Measurements from ENCODE around the gene XCL2.
"Not testable (repeated sequence)": the region's sequence is repeated elsewhere in the genome, so short reads cannot be mapped to it uniquely, and the experiment has no call there.

Gene XCL2

DNA sequence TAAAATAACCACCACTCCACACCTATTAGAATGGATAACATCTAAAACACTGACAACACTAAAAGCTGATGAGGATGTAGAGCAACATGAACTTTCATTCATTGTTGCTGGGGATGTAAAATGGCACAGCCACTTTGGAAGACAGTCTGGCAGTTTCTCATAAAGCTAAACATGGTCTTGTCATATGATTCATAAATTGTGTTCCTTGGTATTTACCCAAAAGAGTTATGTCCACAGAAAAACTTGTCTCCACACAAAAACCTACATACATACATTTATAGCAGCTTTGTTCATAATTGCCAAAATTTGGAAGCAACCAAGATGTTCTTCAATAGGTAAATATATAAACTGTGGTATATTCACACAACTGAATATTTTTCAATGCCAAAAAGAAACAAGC is 16.6 kb upstream of the XCL2 start:
- no peak for DNase-seq

DNA sequence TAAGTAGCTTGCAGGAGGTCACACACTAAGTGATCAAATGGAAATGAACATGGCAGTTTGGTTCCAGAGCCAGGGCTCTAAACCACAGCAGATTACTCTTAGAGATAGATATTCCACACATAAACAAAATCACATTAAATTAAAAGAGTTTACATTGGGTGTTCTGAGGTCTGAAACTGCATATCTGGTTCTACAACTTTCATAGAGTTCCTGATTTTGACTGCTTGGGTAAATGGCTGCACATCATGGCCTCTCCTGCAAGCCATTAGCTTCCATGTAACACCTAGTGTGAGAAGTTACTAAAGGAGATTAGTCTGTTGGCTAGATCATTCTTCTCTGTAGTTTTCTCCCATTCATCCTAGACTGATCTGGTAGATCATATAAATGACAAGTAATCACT is 12.8 kb upstream of the XCL2 start:
- DNase-seq = no peak

DNA sequence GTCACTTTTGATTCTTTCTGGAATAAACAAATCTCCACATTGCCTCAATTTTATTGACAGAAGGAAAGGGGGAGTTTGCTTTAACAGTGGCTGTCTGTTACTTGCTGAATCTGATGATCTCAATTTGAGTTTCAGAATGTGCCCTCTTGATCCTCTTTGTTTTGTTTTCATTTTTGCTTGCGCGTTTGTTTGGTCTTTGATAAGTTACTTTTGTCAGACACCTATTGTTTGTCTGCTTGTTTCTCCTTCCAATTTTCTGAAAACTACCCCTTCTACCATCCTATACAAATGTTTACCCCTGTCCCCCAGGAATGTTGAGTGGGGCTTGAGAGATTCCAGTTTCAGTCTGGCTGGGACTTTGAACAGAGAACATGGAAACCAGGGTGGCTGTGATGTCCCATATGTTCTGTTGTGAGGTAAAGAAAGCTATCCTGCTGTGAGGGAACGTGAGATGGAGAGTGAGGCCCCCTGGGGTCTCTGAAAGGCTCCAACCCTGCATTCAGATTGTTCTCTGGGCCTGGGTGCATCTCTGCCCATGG is 11.8 kb upstream of the XCL2 start:
- no peak for DNase-seq

DNA sequence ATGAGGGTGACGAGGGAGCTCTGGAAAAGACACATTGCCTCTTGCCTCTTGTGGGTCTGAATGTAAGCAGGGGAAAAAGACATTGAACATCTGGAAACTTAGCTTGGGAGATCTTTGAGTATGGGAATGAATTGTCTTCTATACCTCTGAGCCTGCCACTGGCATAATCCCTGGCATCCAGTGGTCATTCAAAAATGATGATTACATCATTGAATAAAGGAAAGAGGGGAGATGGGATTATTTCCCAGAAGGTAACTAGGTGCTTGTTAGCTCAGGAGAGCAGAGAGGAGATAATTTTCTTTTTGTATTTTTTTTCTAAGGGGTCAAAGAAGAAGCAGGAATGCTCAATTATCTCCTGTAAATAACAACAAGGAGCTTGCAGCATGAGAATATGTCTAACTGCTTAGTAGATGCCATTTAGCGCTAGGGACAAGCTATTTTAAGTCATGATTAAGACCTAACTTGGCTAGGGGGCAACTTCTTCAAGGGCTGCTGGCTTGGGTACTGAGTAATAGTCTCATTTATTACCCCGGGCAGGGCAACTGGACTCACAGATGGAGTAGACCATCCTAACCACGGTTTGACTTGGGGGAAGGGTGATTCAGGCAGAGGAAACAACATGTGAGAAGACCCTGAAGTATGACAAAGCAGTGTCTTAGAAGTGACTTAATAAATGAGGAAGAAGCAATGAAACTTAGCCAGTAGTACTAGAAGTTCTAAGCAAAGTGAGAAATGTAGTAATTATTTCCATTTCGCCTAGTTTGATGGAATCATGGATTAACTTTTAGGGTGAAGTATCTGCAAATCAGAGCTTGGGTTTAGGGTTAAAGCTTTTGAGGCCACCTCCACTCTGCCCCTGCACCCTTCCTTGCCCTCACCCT is 11.0 kb upstream of the XCL2 start:
- no peak for DNase-seq

DNA sequence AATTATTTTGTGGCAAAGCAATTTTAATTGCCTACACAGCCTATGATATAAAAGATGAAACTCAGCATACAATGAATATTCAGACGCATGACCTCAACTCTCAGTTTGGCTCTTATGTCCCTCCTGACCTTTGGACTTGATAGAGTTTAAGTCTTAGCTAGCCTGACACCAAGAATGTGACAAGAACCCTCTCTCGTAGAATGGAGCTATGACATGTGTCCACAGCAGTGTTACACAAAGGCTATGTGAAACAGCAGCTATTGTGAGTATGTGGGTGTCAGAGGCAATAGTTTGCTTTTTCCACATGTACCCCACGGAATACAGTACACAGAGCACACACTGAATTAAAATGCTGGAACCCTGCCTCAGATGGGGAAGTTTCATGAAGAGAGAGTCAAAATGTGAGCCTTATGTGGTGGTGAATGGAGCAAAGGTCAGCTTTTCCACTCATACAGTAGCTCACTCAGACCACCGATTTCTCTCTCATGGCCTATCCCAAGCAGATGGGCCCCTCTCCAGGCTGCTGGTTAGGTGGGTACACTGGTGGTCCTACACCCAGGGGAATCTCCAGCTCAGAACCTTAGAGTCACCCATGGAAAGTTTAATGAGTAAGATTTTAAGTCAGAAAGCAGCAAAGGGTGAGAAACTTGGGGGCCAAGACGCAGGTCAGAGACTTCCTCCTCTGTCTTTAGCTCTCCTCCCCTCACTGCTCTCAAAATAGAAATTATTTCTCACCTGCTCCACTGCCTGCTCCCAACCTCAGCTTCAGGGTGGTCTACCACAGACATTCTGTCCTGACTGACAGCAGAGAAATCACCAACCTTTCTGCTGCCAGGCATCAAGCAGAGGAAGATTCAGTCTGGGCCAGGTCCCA is 10.1 kb upstream of the XCL2 start:
- no peak for DNase-seq

GRCh38 chr1:168552961-168553360 is 9.2 kb upstream of the XCL2 start:
- DNase-seq = no peak

DNA sequence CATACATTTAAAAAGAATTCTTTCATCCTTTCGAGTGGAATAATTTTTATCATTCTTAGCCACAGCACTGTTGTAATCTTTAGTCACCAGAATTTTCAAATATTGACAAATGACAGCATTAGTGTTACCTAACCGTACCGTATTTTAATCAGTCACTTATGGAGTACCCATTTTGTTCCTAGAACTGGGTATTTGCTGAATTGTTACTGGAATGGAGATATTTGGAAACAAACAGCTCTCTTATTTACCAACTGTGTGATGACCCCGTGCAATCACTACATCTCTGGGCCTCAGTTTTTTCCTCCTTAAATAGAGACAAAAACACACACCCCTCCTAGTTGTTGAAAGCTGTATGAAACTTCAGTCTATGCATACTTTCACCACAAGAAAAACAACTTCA is 7.9 kb upstream of the XCL2 start:
- no peak for DNase-seq

- no peak for DNase-seq
Observed at GRCh38 chr1:168550971-168551370, 7.2 kb upstream of the XCL2 start.

- not testable (repeated sequence) for DNase-seq
Observed at GRCh38 chr1:168546553-168546895, 2.7 kb upstream of the XCL2 start.

- not testable (repeated sequence) for DNase-seq
Observed at GRCh38 chr1:168545678-168546552, 2.1 kb upstream of the XCL2 start.

DNA sequence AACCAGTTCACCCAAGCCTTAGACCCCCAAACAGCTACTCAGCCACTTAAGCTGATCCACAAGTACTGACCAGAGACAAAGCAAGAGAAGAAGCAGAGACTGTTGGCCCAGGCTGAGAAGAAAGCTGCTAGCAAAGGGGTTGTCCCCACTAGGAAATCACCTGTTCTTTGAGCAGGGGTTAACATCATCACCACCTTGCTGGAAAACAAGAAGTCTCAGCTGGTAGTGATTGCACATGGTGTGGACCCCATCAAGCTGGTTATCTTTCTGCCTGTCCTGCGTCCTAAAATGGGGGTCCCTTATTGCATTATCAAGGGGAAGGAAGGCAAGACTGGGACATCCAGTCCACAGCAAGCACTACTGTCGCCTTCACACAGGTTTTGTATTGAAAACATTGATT is 819 bp downstream of the XCL2 start:
- DNase-seq = not testable (repeated sequence)

- peak in 6 of 58 donors; percentile 0 to 22 (median 12) for DNase-seq
Observed at GRCh38 chr1:168540798-168541197, 3.0 kb downstream of the XCL2 start.

- DNase-seq = no peak
Observed at GRCh38 chr1:168535536-168535935, 8.3 kb downstream of the XCL2 start.

- no peak for DNase-seq
Observed at GRCh38 chr1:168531615-168532345, 12.0 kb downstream of the XCL2 start.

DNA sequence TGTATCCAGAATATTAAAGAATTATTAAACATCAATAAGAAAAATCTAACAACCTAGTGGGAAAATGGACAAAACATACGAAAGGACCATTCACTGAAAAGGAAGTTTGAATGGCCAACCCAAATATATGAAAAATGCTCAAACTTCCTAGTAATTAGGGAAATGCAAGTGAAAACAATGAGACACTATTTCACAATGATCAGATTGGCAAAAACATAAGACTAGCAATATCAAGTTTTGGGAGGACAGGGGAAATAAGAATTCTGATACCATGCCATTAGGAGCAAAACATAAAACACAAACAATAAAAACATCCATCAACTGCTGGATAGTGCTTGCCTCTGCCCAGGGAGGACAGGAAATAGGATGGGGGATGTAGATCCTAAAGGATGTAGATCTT is 14.3 kb downstream of the XCL2 start:
- no peak for DNase-seq

GRCh38 chr1:168521401-168522000 is 22.3 kb downstream of the XCL2 start:
- no peak for DNase-seq

GRCh38 chr1:168520832-168521231 is 23.0 kb downstream of the XCL2 start:
- DNase-seq = no peak

DNA sequence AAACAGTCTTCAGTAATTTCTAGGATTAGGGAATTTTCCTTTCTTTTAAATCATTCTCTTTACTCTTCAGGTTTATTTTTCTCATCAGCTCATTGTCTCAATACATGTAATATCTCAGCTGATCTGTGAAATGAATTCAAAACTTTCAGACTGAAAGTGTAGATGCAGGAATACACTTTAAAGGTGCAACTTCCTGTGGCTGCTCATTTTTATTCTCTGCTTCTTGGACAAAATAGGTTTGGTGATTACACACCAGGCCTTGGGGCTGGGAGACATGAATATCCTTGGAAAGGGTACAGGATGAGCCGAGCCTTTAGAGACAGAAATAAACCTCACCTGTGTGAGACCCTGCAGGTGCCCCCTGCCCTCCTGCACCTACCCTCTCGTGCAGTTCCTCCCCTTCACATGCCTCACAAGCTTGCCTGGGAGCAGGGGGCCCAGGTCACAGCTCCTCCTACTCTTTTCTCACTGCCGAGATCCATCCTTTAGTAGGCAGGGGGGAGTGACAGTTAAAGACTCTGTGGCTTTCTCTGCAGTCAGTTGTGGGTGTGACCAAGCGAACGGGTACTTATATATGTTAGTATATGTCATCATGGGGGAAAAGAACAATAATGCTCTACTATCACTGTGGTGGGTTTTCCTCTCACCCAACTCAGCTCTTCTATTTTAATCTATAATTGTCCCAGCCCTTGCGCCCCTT is 23.6 kb downstream of the XCL2 start:
- DNase-seq = no peak

- no peak for DNase-seq
Observed at GRCh38 chr1:168518813-168519212, 25.0 kb downstream of the XCL2 start.

All from anterior cingulate cortex (tissue), 58 donors.